HCT116 (cell line): ENCODE results near the gene TMOD3. TPM values are rescaled to one million over a fixed set of nuclear protein-coding genes. Genes with fewer than 3 reads are reported as not detected.
A peak's percentile ranks its signal among the peaks of the same experiment; 100 is the strongest.

Experiments
- ATAC-seq: fragments of 200-7000 bp; cut with Tn5 transposase; 2 replicates; pipeline ENCODE4 v1.9.1; 2020; ENCODE audit warnings: mild to moderate bottlenecking, moderate library complexity
- BruUV-seq: library from RNA; stranded (reverse); fragments of 400-500 nt; replicated peaks from 2 replicates; lab custom pipeline; 2021; lab: Mats Ljungman, UMichigan
- CTCF ChIA-PET: fragments of 300-600 bp; sonication (Branson Sonifier 250); formaldehyde crosslinking; loops from one replicate; lab custom pipeline; 2021; ENCODE audit warnings: antibody characterized with exemption; lab: Charles Lee
- POLR2A ChIA-PET: fragments of 300-600, 350-600 bp; sonication (Branson Sonifier 250); formaldehyde crosslinking; loops from one replicate; lab custom pipeline; 2021; ENCODE audit warnings: antibody characterized with exemption; lab: Charles Lee
- RAD21 ChIA-PET, 2 experiments: fragments of 300-600 bp; sonication (Branson Sonifier 250); formaldehyde crosslinking; loops; one replicate each; lab custom pipeline; 2023; ENCODE audit warnings: low total read pairs in 2 of 2; ENCODE audit not compliant: uncharacterized antibody in 2 of 2, unreplicated experiment in 2 of 2, low non-redundant PET in 1 of 2; lab: Charles Lee
- DNase-seq: peaks from one replicate; pipeline ENCODE4 v3.0.0-alpha.2; 2010; ENCODE audit warnings: low read depth, low spot score
- H2AFZ ChIP-seq: fragments of 200-600 bp; shearing (Covaris generic), sonication (generic); 2 replicates; pipeline ENCODE4 v1.6.1; 2017; ENCODE audit warnings: low read depth, mixed run types, mixed read lengths, antibody characterized with exemption, low read length; ENCODE audit not compliant: poor library complexity, severe bottlenecking
- H3K27ac ChIP-seq: 2 replicates; pipeline ENCODE4 v1.5.1; 2012; ENCODE audit warnings: low read depth, low read length
- H3K27me3 ChIP-seq: fragments of 200-600 bp; sonication (generic); 2 replicates; pipeline ENCODE4 v1.6.1; 2016; ENCODE audit warnings: mixed run types, low read length, mixed read lengths; ENCODE audit not compliant: insufficient read depth
- H3K36me3 ChIP-seq, 2 experiments: fragments of 200-500 bp in 1 of 2; fragments of 200-600 bp in 1 of 2; sonication (Bioruptor generic) in 1 of 2; sonication (generic) in 1 of 2; 2 replicates each; pipeline versions ENCODE4 v1.5.1 to v1.6.1; 2014 to 2016; ENCODE audit warnings: low read length in 2 of 2, inconsistent platforms in 1 of 2, mixed read lengths in 1 of 2, mixed run types in 1 of 2; ENCODE audit not compliant: insufficient read depth in 2 of 2, control insufficient read depth in 1 of 2
- H3K4me1 ChIP-seq, 2 experiments: fragments of 200-600 bp in 1 of 2; sonication (generic) in 1 of 2; 2 replicates each; pipeline versions ENCODE4 v1.5.1 to v1.6.1; 2012 to 2017; ENCODE audit warnings: low read length in 2 of 2, inconsistent platforms in 1 of 2, mild to moderate bottlenecking in 1 of 2, mixed read lengths in 1 of 2, mixed run types in 1 of 2, moderate library complexity in 1 of 2; ENCODE audit not compliant: insufficient read depth in 2 of 2, control insufficient read depth in 1 of 2
- H3K4me2 ChIP-seq: fragments of 200-600 bp; sonication (generic); 2 replicates; pipeline ENCODE4 v1.6.1; 2017; ENCODE audit warnings: mixed run types, low read length, mixed read lengths
- H3K4me3 ChIP-seq, 2 experiments: fragments of 200-600 bp in 1 of 2; sonication (generic) in 1 of 2; replicated peaks in 1 of 2; 2 replicates each; pipeline ENCODE4 v1.5.1; 2011 to 2016; ENCODE audit warnings: low read length in 2 of 2, control low read depth in 1 of 2, low read depth in 1 of 2, mild to moderate bottlenecking in 1 of 2, mixed read lengths in 1 of 2, mixed run types in 1 of 2
- H3K79me2 ChIP-seq: fragments of 200-600 bp; sonication (generic); 2 replicates; pipeline ENCODE4 v1.6.1; 2017; ENCODE audit warnings: mild to moderate bottlenecking, mixed run types, low read length, moderate library complexity, mixed read lengths; ENCODE audit not compliant: insufficient read depth
- H3K9ac ChIP-seq: fragments of 200-600 bp; sonication (generic); 2 replicates; pipeline ENCODE4 v1.6.1; 2016; ENCODE audit warnings: low read length, mixed read lengths
- H3K9me2 ChIP-seq: fragments of 200-600 bp; sonication (generic), shearing (Covaris generic); 2 replicates; pipeline ENCODE4 v1.6.1; 2017; ENCODE audit warnings: mixed run types, mild to moderate bottlenecking, moderate library complexity; ENCODE audit not compliant: insufficient read depth
- H3K9me3 ChIP-seq, 2 experiments: fragments of 200-500 bp in 1 of 2; fragments of 200-600 bp in 1 of 2; sonication (Bioruptor generic) in 1 of 2; sonication (generic) in 1 of 2; 2 replicates each; pipeline ENCODE4 v1.6.1; 2014 to 2017; ENCODE audit warnings: low read length in 2 of 2, mixed read lengths in 2 of 2, inconsistent platforms in 1 of 2, low read depth in 1 of 2, mild to moderate bottlenecking in 1 of 2, mixed run types in 1 of 2, moderate library complexity in 1 of 2; ENCODE audit not compliant: control insufficient read depth in 1 of 2, insufficient read depth in 1 of 2
- H4K20me1 ChIP-seq: fragments of 200-600 bp; sonication (generic), shearing (Covaris generic); 2 replicates; pipeline ENCODE4 v1.6.1; 2017; ENCODE audit warnings: mixed run types, mild to moderate bottlenecking, moderate library complexity; ENCODE audit not compliant: insufficient read depth
- CEBPB ChIP-seq: IDR thresholded peaks from 2 replicates; pipeline ENCODE4 v1.6.1; 2012; ENCODE audit warnings: low read depth
- ELF1 ChIP-seq: IDR thresholded peaks from 2 replicates; pipeline ENCODE4 v1.6.1; 2012; ENCODE audit warnings: low read depth, borderline replicate concordance
- EZH2phosphoT487 ChIP-seq: fragments of 200-600 bp; IDR thresholded peaks from 2 replicates; pipeline ENCODE4 v1.6.1; 2018; ENCODE audit warnings: antibody characterized with exemption, borderline replicate concordance
- MAX ChIP-seq: IDR thresholded peaks from 2 replicates; pipeline ENCODE4 v1.6.1; 2012
- TCF7L2 ChIP-seq: IDR thresholded peaks from 2 replicates; pipeline ENCODE4 v1.7.0; 2011; ENCODE audit warnings: borderline replicate concordance, inconsistent platforms; ENCODE audit not compliant: insufficient read depth, insufficient read length; ENCODE audit errors: extremely low read depth
- ZBTB33 ChIP-seq: IDR thresholded peaks from 2 replicates; pipeline ENCODE4 v1.6.1; 2011; ENCODE audit warnings: mild to moderate bottlenecking, low read length, moderate library complexity; ENCODE audit not compliant: insufficient replicate concordance; ENCODE audit errors: extremely low read depth
- intact Hi-C: fragments of 100-400 bp; cut with micrococcal nuclease; formaldehyde crosslinking; loops from 2 replicates; pipeline ENCODE4 v1.10.0; 2022
- total RNA-seq: library from RNA; stranded (reverse); gene quantifications from one replicate; pipeline ENCODE4 v1.2.1, GENCODE V29; 2021; ENCODE audit not compliant: unreplicated experiment

TMOD3 gene
- total RNA-seq, 1 experiment from 2014 or later, result 78.8 TPM

DNA sequence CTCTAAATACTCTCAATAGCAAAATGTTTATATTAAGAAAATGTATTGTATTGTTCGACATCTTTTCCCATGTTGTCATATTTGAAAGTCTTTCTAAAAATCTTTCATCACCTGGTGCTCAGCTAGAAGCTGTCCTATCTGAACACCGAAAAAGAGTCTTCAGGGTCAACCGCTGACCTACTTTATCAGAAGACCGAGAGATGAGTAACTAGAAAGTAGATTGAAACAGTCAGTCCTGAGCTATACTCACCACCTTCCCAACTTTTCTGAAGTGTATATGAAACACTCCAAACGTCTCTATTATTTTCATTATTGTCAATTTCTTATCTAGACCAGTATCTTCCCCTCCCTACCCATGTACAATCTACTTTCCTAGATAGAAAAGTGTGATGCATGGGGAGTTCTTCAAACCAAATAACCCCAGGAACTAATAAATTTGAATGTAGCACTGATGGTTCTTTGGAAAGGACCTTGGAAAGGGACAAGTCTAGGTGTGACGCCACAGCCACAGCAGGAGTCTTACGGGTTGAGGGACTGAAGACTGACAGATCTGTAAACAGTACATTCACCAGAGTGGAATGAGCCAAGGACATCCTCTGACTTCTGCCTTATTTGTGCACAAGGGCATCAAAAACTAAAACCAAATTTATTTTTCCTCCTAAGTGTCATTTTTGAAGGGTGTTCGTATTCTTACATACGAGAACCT, 58.6 kb downstream of the TMOD3 start:
- Histone ChIP-seq H3K4me1 (peaks cover 16 to 29% of the 10 kb centered on the region in 2 experiments), H3K4me3 (no peak overlapping the region), H2AFZ (no peak overlapping the region), H3K9ac (no peak overlapping the region), H3K4me2 (no peak overlapping the region), H3K9me2 (no peaks in the 10 kb centered on the region), H3K27ac (peak overlapping the region; percentile 12; the same call in 1 of the 2 replicates), H3K27me3 (no peaks in the 10 kb centered on the region), H3K79me2 (peaks cover 50% of the 10 kb centered on the region), H3K36me3 (peaks cover 19 to 21% of the 10 kb centered on the region in 2 experiments), H4K20me1 (no peaks in the 10 kb centered on the region), H3K9me3 (no peaks in the 10 kb centered on the region)
- ATAC-seq (peak; percentile 32; the same call in 1 of the 2 replicates), DNase-seq (no peak)
- BruUV-seq, result no TSS peak
- CTCF ChIA-PET, result interaction anchor here (0.9 to 3.3 kb wide), 9 partner anchors 9 to 47 kb away, joined by 3 to 22 read pairs (median 8); no protein-coding TSS in a partner anchor
- intact Hi-C loops, result no loop called here
- TF ChIP-seq CEBPB (no peak), ELF1 (no peak), MAX (no peak), TCF7L2 (no peak), ZBTB33 (no peak), EZH2phosphoT487 (no peak)
- POLR2A ChIA-PET, result no interaction called here
- RAD21 ChIA-PET, result no interaction called here
